Prostate gland (tissue), 2 donors: ENCODE data around the gene OBSL1. TPM values are rescaled to one million over a fixed set of nuclear protein-coding genes. Genes with fewer than 3 reads are reported as not detected.

ENCODE experiments used
- DNase-seq: peaks from one replicate; pipeline ENCODE4 v3.0.0-alpha.2; 2019; ENCODE audit warnings: low spot score
- H3K27ac ChIP-seq, 2 donors: fragments of 200-600 bp; sonication (generic); 2 replicates each; pipeline ENCODE4 v1.5.1; 2017 to 2019
- H3K27me3 ChIP-seq: fragments of 200-600 bp; sonication (generic); replicated peaks from 2 replicates; pipeline ENCODE4 v1.5.1; 2019; ENCODE audit not compliant: insufficient read depth
- H3K36me3 ChIP-seq, 2 donors: fragments of 200-600 bp; sonication (generic); 1 replicate in 1 of 2; 2 replicates in 1 of 2; pipeline versions ENCODE4 v1.5.1 to v1.8.1; 2017 to 2019
- H3K4me1 ChIP-seq: fragments of 200-600 bp; sonication (generic); replicated peaks from 2 replicates; pipeline ENCODE4 v1.5.1; 2019
- H3K4me3 ChIP-seq, 2 donors: fragments of 200-600 bp; sonication (generic); 2 replicates each; pipeline ENCODE4 v1.5.1; 2017 to 2019
- H3K9me3 ChIP-seq: fragments of 200-600 bp; sonication (generic); 2 replicates; pipeline ENCODE4 v1.5.1; 2017
- POLR2A ChIP-seq: fragments of 450-650 bp; IDR thresholded peaks from one replicate; pipeline ENCODE4 v1.6.1; 2016; ENCODE audit warnings: antibody characterized with exemption, mild to moderate bottlenecking
- POLR2AphosphoS5 ChIP-seq: sonication (generic); formaldehyde crosslinking; IDR thresholded peaks from one replicate; pipeline ENCODE4 v1.6.1; 2017; ENCODE audit warnings: antibody characterized with exemption
- whole genome bisulfite sequencing: methylation state at CpG from one replicate; pipeline ENCODE4 v1.1.5; 2018; 5-methylcytosine and 5-hydroxymethylcytosine counted together
- intact Hi-C: fragments of 100-400 bp; cut with DNase I; formaldehyde crosslinking; loops from one replicate; pipeline ENCODE4 v1.14.2; 2022
- total RNA-seq, 2 donors: library from RNA; depleted of rRNA; stranded (reverse); fragments of >200 nt; gene quantifications; one replicate each; pipeline ENCODE4 v1.1.0, GENCODE V29; 2016
- TF ChIP-seq, protein P1 (sequence below), 4 experiments: fragments of 200-600 bp in 2 of 4; fragments of 450-650 bp in 2 of 4; sonication (generic) in 2 of 4; IDR thresholded peaks; 1 replicate in 3 of 4; 2 replicates in 1 of 4; pipeline ENCODE4 v1.5.1; 2016 to 2019; ENCODE audit warnings: antibody characterized with exemption in 4 of 4, mild to moderate bottlenecking in 2 of 4, moderate library complexity in 2 of 4

OBSL1 gene
- total RNA-seq, 2 donors from 2014 or later = 142 to 330 TPM

DNA sequence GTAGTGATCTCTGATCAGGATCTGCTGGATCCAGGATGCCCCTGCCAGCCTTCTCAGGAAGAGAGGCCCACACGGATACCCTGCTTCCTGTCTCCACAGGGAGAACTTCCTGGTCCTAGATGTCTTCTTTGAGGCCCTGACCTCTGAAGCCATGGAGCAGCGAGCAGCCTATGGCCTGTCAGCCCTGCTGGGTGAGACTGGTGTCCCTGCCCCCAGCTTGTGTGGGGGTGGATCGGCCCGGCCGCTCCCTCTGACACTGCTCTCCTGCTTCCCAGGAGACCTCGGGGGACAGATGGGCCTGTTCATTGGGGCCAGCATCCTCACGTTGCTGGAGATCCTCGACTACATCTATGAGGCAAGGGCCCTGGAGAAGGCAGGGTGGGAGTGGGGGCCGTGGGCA, 34.4 kb downstream of the OBSL1 start:
- TF ChIP-seq POLR2A (no peak), POLR2AphosphoS5 (no peak)
- WGBS = 50% methylated on average over 9 of the region's 9 CpGs
- Histone ChIP-seq H3K9me3 (no peaks in the 10 kb centered on the region), H3K27me3 (no peaks in the 10 kb centered on the region), H3K36me3 (peaks cover 4 to 7% of the 10 kb centered on the region in 2 donors), H3K4me1 (peaks cover 4% of the 10 kb centered on the region), H3K4me3 (no peak overlapping the region), H3K27ac (no peak overlapping the region)
- no peak for DNase-seq
- intact Hi-C loops = loop anchor here (10.0 kb wide), 1 partner anchor 242 kb away; no protein-coding TSS in a partner anchor

DNA sequence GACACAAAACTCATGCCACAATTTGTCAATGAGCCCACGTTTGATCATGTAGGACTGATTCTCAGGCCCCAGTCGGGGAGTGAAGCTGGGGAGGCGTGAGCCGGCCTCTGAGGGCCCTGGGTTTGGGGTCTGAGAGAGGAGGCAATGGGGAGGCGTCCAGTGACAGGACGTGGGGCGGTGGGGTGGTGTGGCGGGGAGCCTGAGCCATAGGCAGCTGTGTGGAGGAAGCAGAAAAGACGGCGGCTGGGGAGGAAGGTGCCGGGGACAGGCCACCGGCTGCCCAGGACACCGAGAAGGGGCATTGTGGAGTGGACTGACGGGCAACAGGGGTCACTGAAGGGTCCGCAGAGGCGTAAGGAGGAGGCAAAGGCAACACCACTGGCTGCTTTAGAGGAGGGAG, 34.9 kb downstream of the OBSL1 start:
- intact Hi-C loops = loop anchor here (10.0 kb wide), 1 partner anchor 242 kb away; no protein-coding TSS in a partner anchor
- Histone ChIP-seq H3K4me3 (no peak overlapping the region), H3K36me3 (peaks cover 4 to 7% of the 10 kb centered on the region in 2 donors), H3K9me3 (no peaks in the 10 kb centered on the region), H3K4me1 (no peaks in the 10 kb centered on the region), H3K27ac (no peak overlapping the region), H3K27me3 (no peaks in the 10 kb centered on the region)
- 79% methylated on average over 16 of the region's 16 CpGs for WGBS
- no peak for DNase-seq
- TF ChIP-seq POLR2AphosphoS5 = no peak
- TF ChIP-seq POLR2A = no peak

DNA sequence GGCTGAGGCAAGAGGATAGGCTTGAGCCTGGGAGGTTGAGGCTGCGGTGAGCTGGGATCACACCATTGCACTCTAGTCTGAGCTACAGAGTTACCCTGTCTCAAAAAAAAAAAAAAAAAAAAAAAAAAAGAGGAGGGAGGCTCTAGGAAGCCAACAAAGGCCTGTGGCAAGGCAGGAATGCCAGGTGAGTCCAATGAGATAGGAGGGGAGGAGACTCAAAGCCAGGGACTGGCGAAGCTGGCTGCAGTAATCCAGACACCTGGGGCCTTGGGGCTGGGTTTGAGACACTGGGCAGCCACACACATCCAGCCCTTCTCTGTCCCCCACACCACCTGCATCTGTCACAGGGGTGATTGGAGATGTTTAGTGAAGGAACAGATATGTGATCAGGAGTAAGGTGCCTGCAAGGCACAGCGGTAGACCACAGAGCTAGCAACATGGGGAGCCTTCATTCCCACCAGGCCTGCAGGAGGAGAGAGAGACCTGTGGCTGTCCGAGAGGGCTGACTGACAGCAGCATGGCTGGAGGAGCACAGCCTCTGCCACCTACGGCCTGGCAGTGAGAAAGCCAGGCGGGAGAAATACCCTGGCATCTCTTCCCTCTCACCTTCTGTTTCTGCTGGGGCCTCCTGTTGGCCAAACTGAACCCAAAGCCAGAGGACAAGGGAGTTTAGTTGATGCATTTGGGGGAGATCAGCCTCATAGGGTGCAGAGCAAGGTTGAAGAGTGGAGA, 37.2 kb downstream of the OBSL1 start:
- Histone ChIP-seq H3K36me3 (no peaks in the 10 kb centered on the region), H3K27ac (no peak overlapping the region), H3K4me3 (no peak overlapping the region), H3K9me3 (no peaks in the 10 kb centered on the region), H3K4me1 (no peaks in the 10 kb centered on the region), H3K27me3 (no peaks in the 10 kb centered on the region)
- TF ChIP-seq POLR2A = no peak
- no peak for TF ChIP-seq POLR2AphosphoS5
- TF ChIP-seq, protein P1, sequence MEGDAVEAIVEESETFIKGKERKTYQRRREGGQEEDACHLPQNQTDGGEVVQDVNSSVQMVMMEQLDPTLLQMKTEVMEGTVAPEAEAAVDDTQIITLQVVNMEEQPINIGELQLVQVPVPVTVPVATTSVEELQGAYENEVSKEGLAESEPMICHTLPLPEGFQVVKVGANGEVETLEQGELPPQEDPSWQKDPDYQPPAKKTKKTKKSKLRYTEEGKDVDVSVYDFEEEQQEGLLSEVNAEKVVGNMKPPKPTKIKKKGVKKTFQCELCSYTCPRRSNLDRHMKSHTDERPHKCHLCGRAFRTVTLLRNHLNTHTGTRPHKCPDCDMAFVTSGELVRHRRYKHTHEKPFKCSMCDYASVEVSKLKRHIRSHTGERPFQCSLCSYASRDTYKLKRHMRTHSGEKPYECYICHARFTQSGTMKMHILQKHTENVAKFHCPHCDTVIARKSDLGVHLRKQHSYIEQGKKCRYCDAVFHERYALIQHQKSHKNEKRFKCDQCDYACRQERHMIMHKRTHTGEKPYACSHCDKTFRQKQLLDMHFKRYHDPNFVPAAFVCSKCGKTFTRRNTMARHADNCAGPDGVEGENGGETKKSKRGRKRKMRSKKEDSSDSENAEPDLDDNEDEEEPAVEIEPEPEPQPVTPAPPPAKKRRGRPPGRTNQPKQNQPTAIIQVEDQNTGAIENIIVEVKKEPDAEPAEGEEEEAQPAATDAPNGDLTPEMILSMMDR (IDR thresholded peaks at IDR 0.05) = no peak
- 64% methylated on average over 6 of the region's 6 CpGs for WGBS
- no peak for DNase-seq
- intact Hi-C loops = loop anchor here (10.0 kb wide), 1 partner anchor 239 kb away; no protein-coding TSS in a partner anchor

DNA sequence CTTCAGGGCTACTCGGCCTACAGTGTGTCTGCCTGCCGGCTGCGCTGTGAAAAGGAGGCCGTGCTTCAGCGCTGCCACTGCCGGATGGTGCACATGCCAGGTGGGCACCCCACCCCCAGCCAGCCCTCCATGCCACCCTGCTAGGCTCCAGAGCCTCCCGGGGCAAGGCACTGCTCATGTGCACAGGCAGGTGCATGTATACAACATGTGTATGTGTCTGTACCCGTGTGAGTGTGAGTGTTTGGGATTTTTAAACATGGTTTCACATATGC, 39.0 kb downstream of the OBSL1 start:
- no peaks in the 10 kb centered on the region for H3K9me3 ChIP-seq
- no peak overlapping the region for H3K4me3 ChIP-seq
- WGBS = 58% methylated on average over 2 of the region's 8 CpGs
- H3K4me1 ChIP-seq = no peaks in the 10 kb centered on the region
- no peaks in the 10 kb centered on the region for H3K36me3 ChIP-seq
- no peak overlapping the region for H3K27ac ChIP-seq
- no peak for DNase-seq
- H3K27me3 ChIP-seq = no peaks in the 10 kb centered on the region
- TF ChIP-seq POLR2AphosphoS5 (no peak), POLR2A (no peak)
- TF ChIP-seq, protein P1 (IDR thresholded peaks at IDR 0.05) = no peak
- intact Hi-C loops = loop anchor here (10.0 kb wide), 1 partner anchor 238 kb away; no protein-coding TSS in a partner anchor

DNA sequence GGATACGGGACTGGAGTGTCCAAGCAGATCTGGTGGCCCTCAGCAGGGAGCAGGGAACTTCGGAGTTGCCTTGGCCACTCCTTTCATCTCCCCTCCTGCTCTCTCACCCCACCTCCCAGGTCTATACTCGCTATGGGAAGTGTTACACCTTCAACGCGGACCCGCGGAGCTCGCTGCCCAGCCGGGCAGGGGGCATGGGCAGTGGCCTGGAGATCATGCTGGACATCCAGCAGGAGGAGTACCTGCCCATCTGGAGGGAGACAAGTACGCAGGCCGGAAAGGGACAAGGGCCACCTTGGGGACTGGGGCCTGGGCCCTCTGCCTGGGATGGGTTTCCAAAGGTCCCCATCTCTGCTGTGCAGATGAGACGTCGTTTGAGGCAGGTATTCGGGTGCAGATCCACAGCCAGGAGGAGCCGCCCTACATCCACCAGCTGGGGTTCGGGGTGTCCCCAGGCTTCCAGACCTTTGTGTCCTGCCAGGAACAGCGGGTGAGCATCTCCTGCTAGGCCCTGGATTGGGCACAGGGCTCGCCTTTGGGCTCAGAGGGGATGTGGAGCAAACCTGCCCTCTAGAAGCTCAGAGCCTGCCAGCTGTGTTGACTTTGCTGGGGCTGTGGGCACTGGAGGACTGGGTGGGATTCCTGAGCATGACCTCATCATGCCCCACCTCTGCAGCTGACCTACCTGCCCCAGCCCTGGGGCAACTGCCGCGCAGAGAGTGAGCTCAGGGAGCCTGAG, 39.5 kb downstream of the OBSL1 start:
- DNase-seq = no peak

More for the DNA sequence above, 39.5 kb downstream of the OBSL1 start:
- intact Hi-C loops = loop anchor here (10.0 kb wide), 1 partner anchor 237 kb away; no protein-coding TSS in a partner anchor
- Histone ChIP-seq H3K36me3 (no peaks in the 10 kb centered on the region), H3K27ac (no peak overlapping the region), H3K4me1 (no peaks in the 10 kb centered on the region), H3K4me3 (no peak overlapping the region), H3K9me3 (no peaks in the 10 kb centered on the region), H3K27me3 (no peaks in the 10 kb centered on the region)
- TF ChIP-seq POLR2AphosphoS5 (no peak), POLR2A (no peak)
- TF ChIP-seq, protein P1 (IDR thresholded peaks at IDR 0.05) = no peak
- WGBS = 88% methylated on average over 19 of the region's 20 CpGs
